Stimulated activated naive CD8-positive, alpha-beta T cell treated with anti-CD3 and anti-CD28 coated beads, Interleukin-15, Interleukin-2, amounts not matched to agents 100 ng/mL and 50 ng/mL, for 24 hours (primary cell): ENCODE results near the gene TK2.

Source experiments
- H3K27ac Mint-ChIP-seq: one replicate; pipeline ENCODE4 v1.8.0; 2021; ENCODE audit warnings: mild to moderate bottlenecking, mixed read lengths
- H3K27me3 Mint-ChIP-seq: one replicate; pipeline ENCODE4 v1.8.0; 2021; ENCODE audit warnings: mixed read lengths
- H3K36me3 Mint-ChIP-seq: one replicate; pipeline ENCODE4 v1.8.0; 2021; ENCODE audit warnings: low read depth, mixed read lengths
- H3K4me1 Mint-ChIP-seq: one replicate; pipeline ENCODE4 v1.8.0; 2021; ENCODE audit warnings: low read depth, mixed read lengths
- H3K4me3 Mint-ChIP-seq: one replicate; pipeline ENCODE4 v1.8.0; 2021; ENCODE audit warnings: mild to moderate bottlenecking, mixed read lengths
- H3K9me3 Mint-ChIP-seq: one replicate; pipeline ENCODE4 v1.8.0; 2021; ENCODE audit warnings: mixed read lengths

Gene TK2

GRCh38 chr16:66494916-66495315 lies 55.0 kb downstream of the TK2 start:
- Mint-ChIP-seq H3K27ac (no peak overlapping the region), H3K27me3 (no peaks in the 10 kb centered on the region), H3K9me3 (no peaks in the 10 kb centered on the region), H3K36me3 (no peaks in the 10 kb centered on the region), H3K4me3 (no peak overlapping the region), H3K4me1 (peaks cover 5% of the 10 kb centered on the region)

GRCh38 chr16:66493490-66494401 lies 56.2 kb downstream of the TK2 start:
- no peak overlapping the region for H3K4me3 Mint-ChIP-seq
- no peaks in the 10 kb centered on the region for H3K9me3 Mint-ChIP-seq
- no peak overlapping the region for H3K27ac Mint-ChIP-seq
- peaks cover 5% of the 10 kb centered on the region for H3K4me1 Mint-ChIP-seq
- no peaks in the 10 kb centered on the region for H3K36me3 Mint-ChIP-seq
- H3K27me3 Mint-ChIP-seq: no peaks in the 10 kb centered on the region

GRCh38 chr16:66491716-66492064 lies 58.2 kb downstream of the TK2 start:
- H3K27me3 Mint-ChIP-seq: no peaks in the 10 kb centered on the region
- H3K36me3 Mint-ChIP-seq: no peaks in the 10 kb centered on the region
- H3K4me1 Mint-ChIP-seq: peaks cover 5% of the 10 kb centered on the region
- no peaks in the 10 kb centered on the region for H3K9me3 Mint-ChIP-seq
- no peak overlapping the region for H3K4me3 Mint-ChIP-seq
- H3K27ac Mint-ChIP-seq: no peak overlapping the region

- no peaks in the 10 kb centered on the region for H3K36me3 Mint-ChIP-seq
- no peak overlapping the region for H3K27ac Mint-ChIP-seq
- peaks cover 5% of the 10 kb centered on the region for H3K4me1 Mint-ChIP-seq
- H3K4me3 Mint-ChIP-seq: no peak overlapping the region
- H3K27me3 Mint-ChIP-seq: no peaks in the 10 kb centered on the region
- no peaks in the 10 kb centered on the region for H3K9me3 Mint-ChIP-seq
Measured at GRCh38 chr16:66490774-66491715, 58.9 kb downstream of the TK2 start.

GRCh38 chr16:66489818-66490217 lies 60.1 kb downstream of the TK2 start:
- Mint-ChIP-seq H3K4me1 (peaks cover 5% of the 10 kb centered on the region), H3K4me3 (no peak overlapping the region), H3K9me3 (no peaks in the 10 kb centered on the region), H3K27ac (no peak overlapping the region), H3K27me3 (no peaks in the 10 kb centered on the region), H3K36me3 (no peaks in the 10 kb centered on the region)

GRCh38 chr16:66489385-66489784 lies 60.5 kb downstream of the TK2 start:
- H3K4me1 Mint-ChIP-seq: peaks cover 5% of the 10 kb centered on the region
- no peaks in the 10 kb centered on the region for H3K9me3 Mint-ChIP-seq
- H3K36me3 Mint-ChIP-seq: no peaks in the 10 kb centered on the region
- no peak overlapping the region for H3K4me3 Mint-ChIP-seq
- no peaks in the 10 kb centered on the region for H3K27me3 Mint-ChIP-seq
- H3K27ac Mint-ChIP-seq: no peak overlapping the region

- no peak overlapping the region for H3K4me3 Mint-ChIP-seq
- H3K4me1 Mint-ChIP-seq: peaks cover 13% of the 10 kb centered on the region
- H3K9me3 Mint-ChIP-seq: no peaks in the 10 kb centered on the region
- no peak overlapping the region for H3K27ac Mint-ChIP-seq
- H3K36me3 Mint-ChIP-seq: no peaks in the 10 kb centered on the region
- no peaks in the 10 kb centered on the region for H3K27me3 Mint-ChIP-seq
Measured at GRCh38 chr16:66488505-66488904, 61.4 kb downstream of the TK2 start.

- H3K9me3 Mint-ChIP-seq: no peaks in the 10 kb centered on the region
- H3K27me3 Mint-ChIP-seq: no peaks in the 10 kb centered on the region
- no peaks in the 10 kb centered on the region for H3K36me3 Mint-ChIP-seq
- no peak overlapping the region for H3K27ac Mint-ChIP-seq
- H3K4me3 Mint-ChIP-seq: no peak overlapping the region
- peaks cover 20% of the 10 kb centered on the region for H3K4me1 Mint-ChIP-seq
Measured at GRCh38 chr16:66487580-66488275, 62.2 kb downstream of the TK2 start.

GRCh38 chr16:66486773-66487579 lies 62.9 kb downstream of the TK2 start:
- Mint-ChIP-seq H3K4me1 (peaks cover 20% of the 10 kb centered on the region), H3K36me3 (no peaks in the 10 kb centered on the region), H3K9me3 (no peaks in the 10 kb centered on the region), H3K27ac (no peak overlapping the region), H3K27me3 (no peaks in the 10 kb centered on the region), H3K4me3 (no peak overlapping the region)

- no peaks in the 10 kb centered on the region for H3K9me3 Mint-ChIP-seq
- peaks cover 19% of the 10 kb centered on the region for H3K4me1 Mint-ChIP-seq
- H3K27me3 Mint-ChIP-seq: no peaks in the 10 kb centered on the region
- H3K36me3 Mint-ChIP-seq: no peaks in the 10 kb centered on the region
- no peak overlapping the region for H3K27ac Mint-ChIP-seq
- no peak overlapping the region for H3K4me3 Mint-ChIP-seq
Measured at GRCh38 chr16:66486199-66486772, 63.6 kb downstream of the TK2 start.

- H3K4me1 Mint-ChIP-seq: peaks cover 15% of the 10 kb centered on the region
- H3K27me3 Mint-ChIP-seq: no peaks in the 10 kb centered on the region
- no peaks in the 10 kb centered on the region for H3K9me3 Mint-ChIP-seq
- no peak overlapping the region for H3K4me3 Mint-ChIP-seq
- H3K27ac Mint-ChIP-seq: peak overlapping the region; percentile 24
- no peaks in the 10 kb centered on the region for H3K36me3 Mint-ChIP-seq
Measured at GRCh38 chr16:66485376-66485775, 64.5 kb downstream of the TK2 start.

- Mint-ChIP-seq H3K36me3 (no peaks in the 10 kb centered on the region), H3K27ac (no peak overlapping the region), H3K4me1 (peaks cover 15% of the 10 kb centered on the region), H3K27me3 (no peaks in the 10 kb centered on the region), H3K4me3 (no peak overlapping the region), H3K9me3 (no peaks in the 10 kb centered on the region)
Measured at GRCh38 chr16:66484453-66485213, 65.3 kb downstream of the TK2 start.

GRCh38 chr16:66483689-66484452 lies 66.1 kb downstream of the TK2 start:
- peak overlapping the region; percentile 71 for H3K27ac Mint-ChIP-seq
- H3K27me3 Mint-ChIP-seq: no peaks in the 10 kb centered on the region
- peak overlapping the region; percentile 30 for H3K4me3 Mint-ChIP-seq
- H3K36me3 Mint-ChIP-seq: no peaks in the 10 kb centered on the region
- peaks cover 18% of the 10 kb centered on the region for H3K4me1 Mint-ChIP-seq
- H3K9me3 Mint-ChIP-seq: no peaks in the 10 kb centered on the region
